OCI-LY7 (cell line): ENCODE measurements around the gene TRAF3.

Experiments
- EZH2phosphoT487 ChIP-seq: fragments of 200-600 bp; sonication (generic); IDR thresholded peaks from 2 replicates; pipeline ENCODE4 v1.6.1; 2018; ENCODE audit warnings: low read depth, borderline replicate concordance, mild to moderate bottlenecking, mixed run types, antibody characterized with exemption, low read length, moderate library complexity, mixed read lengths
- TF ChIP-seq, protein P1 (sequence below): fragments of 200-600 bp; sonication (generic); conservative IDR thresholded peaks from 2 replicates; pipeline ENCODE4 v1.5.1; 2014; ENCODE audit warnings: mild to moderate bottlenecking, antibody characterized with exemption, low read length, moderate library complexity, mixed read lengths

DNA sequence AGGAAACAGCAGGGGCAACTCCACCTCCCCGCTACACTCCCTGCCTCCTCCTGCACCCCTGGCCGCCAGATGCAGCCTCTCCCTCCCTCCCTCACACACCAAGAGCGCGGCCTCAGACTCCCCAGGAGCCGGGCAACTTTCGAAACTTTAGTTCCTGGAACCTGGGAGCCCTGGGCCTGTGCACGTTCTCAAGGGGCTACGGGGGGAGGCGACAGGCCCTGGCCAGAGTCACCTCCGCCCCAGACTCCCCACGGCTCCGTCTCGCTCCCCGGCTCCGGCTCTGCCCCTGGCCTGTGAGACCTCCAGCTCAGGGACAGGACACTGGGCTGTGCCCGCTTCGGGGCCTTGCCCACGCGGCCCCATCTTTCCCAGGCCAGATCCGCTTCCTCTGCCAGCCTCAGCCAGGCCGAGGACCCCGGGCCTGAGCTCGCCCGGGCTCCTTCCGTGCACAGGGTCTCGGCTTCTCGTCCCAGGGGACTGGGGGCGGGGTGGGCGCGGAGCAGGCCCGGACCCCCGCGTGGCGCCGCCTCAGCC, 150.7 kb downstream of the TRAF3 start:
- TF ChIP-seq, protein P1, sequence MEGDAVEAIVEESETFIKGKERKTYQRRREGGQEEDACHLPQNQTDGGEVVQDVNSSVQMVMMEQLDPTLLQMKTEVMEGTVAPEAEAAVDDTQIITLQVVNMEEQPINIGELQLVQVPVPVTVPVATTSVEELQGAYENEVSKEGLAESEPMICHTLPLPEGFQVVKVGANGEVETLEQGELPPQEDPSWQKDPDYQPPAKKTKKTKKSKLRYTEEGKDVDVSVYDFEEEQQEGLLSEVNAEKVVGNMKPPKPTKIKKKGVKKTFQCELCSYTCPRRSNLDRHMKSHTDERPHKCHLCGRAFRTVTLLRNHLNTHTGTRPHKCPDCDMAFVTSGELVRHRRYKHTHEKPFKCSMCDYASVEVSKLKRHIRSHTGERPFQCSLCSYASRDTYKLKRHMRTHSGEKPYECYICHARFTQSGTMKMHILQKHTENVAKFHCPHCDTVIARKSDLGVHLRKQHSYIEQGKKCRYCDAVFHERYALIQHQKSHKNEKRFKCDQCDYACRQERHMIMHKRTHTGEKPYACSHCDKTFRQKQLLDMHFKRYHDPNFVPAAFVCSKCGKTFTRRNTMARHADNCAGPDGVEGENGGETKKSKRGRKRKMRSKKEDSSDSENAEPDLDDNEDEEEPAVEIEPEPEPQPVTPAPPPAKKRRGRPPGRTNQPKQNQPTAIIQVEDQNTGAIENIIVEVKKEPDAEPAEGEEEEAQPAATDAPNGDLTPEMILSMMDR = no peak
- TF ChIP-seq EZH2phosphoT487 = no peak
